Kidney epithelial cell (primary cell): ENCODE data around the gene CTNNA3. TPM values are rescaled to one million over a fixed set of nuclear protein-coding genes. Genes with fewer than 3 reads are reported as not detected.
"Not testable (repeated sequence)": the region's sequence is repeated elsewhere in the genome, so short reads cannot be mapped to it uniquely, and the experiment has no call there.

Experiments
- DNase-seq: peaks from one replicate; pipeline ENCODE4 v3.0.0-alpha.2; 2010; ENCODE audit warnings: low read depth
- H3K27me3 ChIP-seq: 2 replicates; pipeline ENCODE4 v1.6.0; 2011; ENCODE audit warnings: low read length; ENCODE audit not compliant: control insufficient read depth, insufficient read depth
- H3K36me3 ChIP-seq: 2 replicates; pipeline ENCODE4 v1.5.1; 2011; ENCODE audit warnings: low read length; ENCODE audit not compliant: control insufficient read depth, insufficient read depth
- H3K4me3 ChIP-seq: 2 replicates; pipeline ENCODE4 v1.5.1; 2011; ENCODE audit warnings: low read depth, mild to moderate bottlenecking, control low read depth, low read length
- CTCF ChIP-seq: IDR thresholded peaks from 2 replicates; pipeline ENCODE4 v1.5.1; 2011; ENCODE audit warnings: mild to moderate bottlenecking, moderate library complexity, low read length, control low read depth, inconsistent platforms; ENCODE audit not compliant: insufficient read depth, poor library complexity, severe bottlenecking
- total RNA-seq: library from RNA; depleted of rRNA; stranded (reverse); fragments of >200 nt; gene quantifications from 2 replicates; pipeline ENCODE4 v1.2.3, GENCODE V29; 2015

Gene CTNNA3
- total RNA-seq = under 0.01 and 0.79 TPM in 2 replicates

DNA sequence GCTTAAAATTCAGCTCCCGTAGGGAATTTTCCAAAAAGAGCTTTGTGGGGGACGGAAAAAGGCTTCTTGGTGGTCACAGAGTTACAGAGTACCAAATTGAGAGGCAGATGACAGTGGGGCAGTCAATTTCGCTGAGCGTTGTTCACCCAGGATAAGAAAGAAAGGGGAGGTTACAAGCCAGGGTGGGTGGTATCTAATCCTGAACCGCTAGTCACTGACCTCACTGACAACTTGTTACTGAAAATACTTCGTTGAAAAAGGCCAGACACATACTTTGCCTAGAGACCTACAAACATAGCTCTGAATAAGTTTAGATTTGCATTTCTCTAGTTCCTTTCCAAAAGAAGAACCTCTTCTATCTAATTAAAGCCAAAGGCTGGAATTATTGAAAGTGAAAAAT is at the start of gene CTNNA3:
Gene CTNNA3, minus strand, starts transcription at position 167 of the 400 bp plus-strand sequence.
- Histone ChIP-seq H3K4me3 (no peak within 1 kb of the TSS), H3K27me3 (no peaks in the 10 kb centered on the region), H3K36me3 (no peaks in the 10 kb centered on the region)
- TF ChIP-seq CTCF = no peak
- no peak for DNase-seq

DNA sequence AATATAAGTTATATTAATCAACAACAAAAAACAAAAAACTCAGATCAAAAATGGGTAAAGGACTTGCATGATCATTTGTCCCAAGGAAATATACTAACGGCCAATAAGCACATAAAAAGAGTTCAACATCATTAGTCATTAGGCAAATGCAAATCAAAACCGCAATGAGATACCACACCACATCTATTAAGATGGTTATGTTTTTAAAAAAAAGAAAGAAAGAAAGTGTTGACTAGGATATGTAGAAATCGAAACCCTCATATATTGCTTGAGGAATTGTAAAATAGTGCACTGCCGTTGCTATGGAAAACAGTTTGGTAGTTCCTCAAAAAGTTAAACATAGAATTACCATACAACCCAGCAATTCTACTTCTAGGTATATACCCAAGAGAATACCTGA is 39.4 kb upstream of the CTNNA3 start:
- no peak overlapping the region for H3K4me3 ChIP-seq
- no peak for DNase-seq
- no peak for TF ChIP-seq CTCF
- H3K36me3 ChIP-seq = no peaks in the 10 kb centered on the region
- no peaks in the 10 kb centered on the region for H3K27me3 ChIP-seq

DNA sequence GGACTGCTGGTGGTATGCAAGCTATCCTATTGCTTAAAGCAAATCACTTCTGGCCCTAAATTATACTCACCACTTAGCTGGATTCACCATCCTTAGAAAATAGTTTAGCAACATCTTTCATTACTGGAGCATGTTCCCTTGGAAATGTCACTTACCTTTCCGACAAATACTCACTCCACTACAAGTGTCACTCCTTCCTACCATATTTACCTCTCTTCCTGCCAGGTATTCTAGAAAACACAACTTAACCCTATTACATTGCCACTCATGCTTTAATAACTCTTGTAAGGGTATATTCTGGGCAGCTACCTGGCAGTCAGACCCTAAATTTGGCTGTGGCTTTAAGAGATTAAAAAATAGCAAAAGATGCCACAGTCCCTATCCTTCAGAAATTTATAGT is 37.5 kb upstream of the CTNNA3 start:
- H3K4me3 ChIP-seq = no peak overlapping the region
- DNase-seq = no peak
- no peaks in the 10 kb centered on the region for H3K27me3 ChIP-seq
- TF ChIP-seq CTCF = no peak
- no peaks in the 10 kb centered on the region for H3K36me3 ChIP-seq

GRCh38 chr10:67725567-67725966 is 29.6 kb upstream of the CTNNA3 start:
- no peak for DNase-seq
- TF ChIP-seq CTCF = no peak
- H3K4me3 ChIP-seq = no peak overlapping the region
- H3K36me3 ChIP-seq = no peaks in the 10 kb centered on the region
- no peaks in the 10 kb centered on the region for H3K27me3 ChIP-seq

DNA sequence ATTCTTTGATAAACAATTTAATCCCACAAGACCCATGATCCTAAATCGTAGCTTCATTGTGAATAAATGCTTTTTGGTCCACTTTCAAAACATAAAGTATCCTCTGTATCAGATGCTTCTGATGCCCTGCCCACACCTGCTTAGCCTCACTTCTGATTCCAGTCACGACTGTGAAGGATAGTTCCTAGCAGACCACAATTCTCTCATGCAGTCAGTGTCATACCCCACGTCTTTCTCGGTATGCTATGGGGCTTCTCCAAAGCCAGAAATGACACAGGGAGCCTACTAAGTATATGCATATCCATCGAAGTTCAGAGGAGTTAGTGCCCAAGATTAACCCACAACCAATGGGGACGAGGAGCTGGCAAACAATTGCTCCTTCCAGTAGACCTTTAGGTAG is 27.6 kb upstream of the CTNNA3 start:
- no peaks in the 10 kb centered on the region for H3K27me3 ChIP-seq
- no peak for TF ChIP-seq CTCF
- H3K36me3 ChIP-seq = no peaks in the 10 kb centered on the region
- H3K4me3 ChIP-seq = no peak overlapping the region
- no peak for DNase-seq

- Histone ChIP-seq H3K4me3 (no peak overlapping the region), H3K36me3 (no peaks in the 10 kb centered on the region), H3K27me3 (no peaks in the 10 kb centered on the region)
- no peak for DNase-seq
- no peak for TF ChIP-seq CTCF
Observed at GRCh38 chr10:67722113-67722512, 26.1 kb upstream of the CTNNA3 start.

- DNase-seq, H3K4me3 ChIP-seq, H3K36me3 ChIP-seq, H3K27me3 ChIP-seq: not testable (repeated sequence)
Observed at GRCh38 chr10:67716455-67716854, 20.5 kb upstream of the CTNNA3 start.
